PC-9 (cell line): Measurements from ENCODE around the gene ERVK3-1.

Source experiments
- CTCF ChIP-seq: fragments of 200-600 bp; sonication (generic); conservative IDR thresholded peaks from 2 replicates; pipeline ENCODE4 v1.6.1; 2017; ENCODE audit warnings: mixed run types, antibody characterized with exemption, mild to moderate bottlenecking, moderate library complexity
- EZH2 ChIP-seq: fragments of 200-600 bp; sonication (generic); IDR thresholded peaks from 2 replicates; pipeline ENCODE4 v1.8.0; 2017; ENCODE audit warnings: antibody characterized with exemption, low read depth

GRCh38 chr19:58351990-58352755 lies 47.0 kb downstream of the ERVK3-1 start:
- TF ChIP-seq CTCF, result no peak
- TF ChIP-seq EZH2, result no peak
